NCI-H82 treated with DMSO at 0.1 percent for 48 hours (cell line): ENCODE measurements around the gene ALX4.

Source experiments
- DNase-seq: peaks from one replicate; lab custom pipeline; 2025; ENCODE audit not compliant: unreplicated experiment; lab: John Stamatoyannopoulos, UW

The ALX4 gene

DNA sequence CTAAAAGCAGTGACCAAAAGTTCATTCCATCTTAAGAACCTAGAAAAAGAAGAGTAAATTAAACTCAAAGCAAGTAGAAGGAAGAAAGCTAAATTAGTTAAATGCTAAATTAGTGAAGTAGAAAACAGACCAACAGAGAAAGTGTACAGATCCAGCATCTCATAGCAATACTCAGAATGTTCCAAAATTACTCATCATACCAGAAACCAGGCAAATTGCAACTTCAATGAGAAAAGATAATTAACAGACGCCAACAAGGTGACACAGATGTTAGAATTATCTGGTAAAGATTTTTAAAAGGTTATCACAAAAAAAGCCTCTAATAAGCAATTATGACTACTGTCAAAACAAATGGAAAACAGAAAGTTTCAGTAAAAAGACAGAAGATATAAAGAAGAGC, 96.8 kb downstream of the ALX4 start:
- no peak for DNase-seq

DNA sequence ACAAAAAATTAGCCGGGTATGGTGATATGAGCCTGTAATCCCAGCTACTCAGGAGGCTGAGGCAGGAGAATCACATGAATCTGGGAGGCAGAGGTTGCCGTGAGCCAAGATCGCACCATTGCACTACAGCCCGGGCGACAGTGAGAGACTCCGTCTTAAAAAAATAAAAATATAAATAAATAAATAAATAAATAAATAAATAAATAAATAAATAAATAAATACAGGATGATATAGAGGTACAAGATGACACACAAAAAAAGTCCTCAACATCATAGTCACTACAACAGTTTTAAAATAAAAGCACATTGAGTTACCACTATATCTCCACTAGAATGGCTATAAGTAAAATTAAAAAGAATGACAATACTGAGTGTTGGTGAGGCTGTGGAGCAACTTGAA, 97.8 kb downstream of the ALX4 start:
- DNase-seq, result no peak
